Aorta (tissue), 5 donors: ENCODE data around the gene ANXA9. TPM values are rescaled to one million over a fixed set of nuclear protein-coding genes. Genes with fewer than 3 reads are reported as not detected.

Experiments used
- ATAC-seq: fragments of 200-7000 bp; cut with Tn5 transposase; one replicate; pipeline ENCODE4 v1.9.1; 2022; ENCODE audit warnings: moderate library complexity; ENCODE audit not compliant: low FRiP score
- DNase-seq, 2 donors: peaks; one replicate each; pipeline ENCODE4 v3.0.0-alpha.2; 2020
- H3K27ac ChIP-seq, 2 donors: one replicate each; pipeline ENCODE4 v1.5.1; 2013; ENCODE audit warnings: low read length in 2 of 2, mild to moderate bottlenecking in 2 of 2, moderate library complexity in 2 of 2, control low read depth in 1 of 2, inconsistent platforms in 1 of 2, low read depth in 1 of 2
- H3K27me3 ChIP-seq, 2 donors: one replicate each; pipeline ENCODE4 v1.6.1; 2013; ENCODE audit warnings: control low read depth in 1 of 2, low read length in 1 of 2, mild to moderate bottlenecking in 1 of 2, moderate library complexity in 1 of 2; ENCODE audit not compliant: insufficient read depth in 2 of 2, control insufficient read depth in 1 of 2
- H3K36me3 ChIP-seq, 2 donors: one replicate each; pipeline ENCODE4 v1.6.1; 2013; ENCODE audit warnings: control low read depth in 1 of 2, low read length in 1 of 2, mild to moderate bottlenecking in 1 of 2; ENCODE audit not compliant: insufficient read depth in 2 of 2, control insufficient read depth in 1 of 2
- H3K4me1 ChIP-seq, 2 donors: one replicate each; pipeline ENCODE4 v1.6.1; 2013; ENCODE audit warnings: low read length in 2 of 2, control low read depth in 1 of 2, mild to moderate bottlenecking in 1 of 2, moderate library complexity in 1 of 2; ENCODE audit not compliant: insufficient read depth in 2 of 2, control insufficient read depth in 1 of 2
- H3K4me3 ChIP-seq, 2 donors: one replicate each; pipeline ENCODE4 v1.5.1; 2013; ENCODE audit warnings: low read length in 2 of 2, control low read depth in 1 of 2, mild to moderate bottlenecking in 1 of 2
- H3K9me3 ChIP-seq: one replicate; pipeline ENCODE4 v1.6.1; 2013; ENCODE audit warnings: mild to moderate bottlenecking, low read length; ENCODE audit not compliant: control insufficient read depth
- WGBS, 2 donors: extraction: QIAGEN DNeasy Blood & Tissue Kit; methylation state at CpG; one replicate each; pipeline ENCODE4 v1.1.7; 2013; 5-methylcytosine and 5-hydroxymethylcytosine counted together
- intact Hi-C, 2 donors: fragments of 100-400 bp; cut with DNase I; formaldehyde crosslinking; loops; one replicate each; pipeline versions ENCODE4 v1.14.2 to v1.15.0; 2022
- polyA plus RNA-seq, 2 donors: library from polyadenylated mRNA; stranded (reverse); fragments of 200-250 nt; gene quantifications; one replicate each; pipeline ENCODE4 v1.2.3, GENCODE V29; 2013
- total RNA-seq, 2 donors: library from RNA; stranded (reverse); fragmentation: NEBNext Ultra II Directional; extraction: Animal tissue kit (Norgen Biotek cat#: 25700); gene quantifications; one replicate each; pipeline ENCODE4 v1.2.1, GENCODE V29; 2021
- donor health status: healthy with polysubstance abuse.
- donor health status: Bipolar disorder and iron deficiency.
- donor health status: DM: no; HTN: no; CAD: no.
- donor health status: DM: no; HTN: no; CAD: no.
- donor health status: DM: yes; HTN: yes; CAD: no.

ANXA9 gene
- total and polyA plus RNA-seq, 4 donors: 0.15 TPM; not detected in 3

DNA sequence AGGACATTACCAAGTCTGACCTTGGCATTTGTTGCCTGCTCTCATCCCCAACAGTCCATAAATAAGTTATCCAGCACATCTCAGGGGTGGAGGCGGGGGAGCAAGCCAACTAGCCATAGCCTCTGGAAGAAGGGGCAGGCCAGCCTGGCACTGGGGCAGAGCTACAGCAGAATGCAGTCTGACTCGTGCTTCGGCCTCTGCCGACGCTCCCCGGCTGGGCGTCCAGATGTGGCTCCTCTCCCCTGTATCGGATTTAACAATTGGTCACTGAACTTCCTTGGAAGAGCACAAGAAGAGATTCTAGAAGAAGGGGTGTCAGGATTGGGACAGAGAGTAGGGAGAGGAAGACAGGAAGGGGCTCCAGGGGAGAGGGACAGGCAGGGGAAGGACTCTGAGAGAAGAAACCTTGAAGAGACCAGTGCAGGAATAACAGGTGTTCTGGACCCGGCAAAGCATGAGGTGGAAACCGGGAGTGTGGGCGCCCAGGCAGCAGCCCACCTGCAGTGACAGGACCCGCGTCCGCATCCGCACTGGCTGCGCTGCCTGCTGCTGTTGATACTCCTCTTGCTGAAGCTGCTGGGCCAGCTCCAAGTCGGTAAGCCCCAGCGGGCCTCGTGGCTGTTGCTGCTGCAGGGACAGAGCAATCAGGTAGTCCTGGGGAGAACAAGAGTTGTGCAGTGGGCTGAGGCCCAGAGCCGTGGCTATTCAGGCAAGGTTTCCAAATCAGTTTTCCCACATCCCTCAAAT, 15.2 kb downstream of the ANXA9 start:
- intact Hi-C loops: no loop called here
- no peak for ATAC-seq
- peak in 1 of 2 donors; percentile 65 for DNase-seq
- no peaks in the 10 kb centered on the region for H3K4me1 ChIP-seq
- WGBS, 2 donors: 81 to 85% methylated on average over 20 of the region's 20 CpGs
- no peaks in the 10 kb centered on the region for H3K27me3 ChIP-seq
- H3K36me3 ChIP-seq: peaks cover 0 to 7% of the 10 kb centered on the region in 2 donors
- no peaks in the 10 kb centered on the region for H3K9me3 ChIP-seq
- no peak overlapping the region for H3K27ac ChIP-seq
- H3K4me3 ChIP-seq: no peak overlapping the region

GRCh38 chr1:150997949-150998348, 15.9 kb downstream of the ANXA9 start:
- Histone ChIP-seq H3K27ac (no peak overlapping the region), H3K9me3 (no peaks in the 10 kb centered on the region), H3K4me3 (no peak overlapping the region), H3K36me3 (peaks cover 0 to 7% of the 10 kb centered on the region in 2 donors), H3K27me3 (no peaks in the 10 kb centered on the region), H3K4me1 (no peaks in the 10 kb centered on the region)
- DNase-seq: no peak
- intact Hi-C loops: no loop called here
- ATAC-seq: no peak
- 45 to 49% methylated on average over 5 of the region's 5 CpGs for WGBS, 2 donors

DNA sequence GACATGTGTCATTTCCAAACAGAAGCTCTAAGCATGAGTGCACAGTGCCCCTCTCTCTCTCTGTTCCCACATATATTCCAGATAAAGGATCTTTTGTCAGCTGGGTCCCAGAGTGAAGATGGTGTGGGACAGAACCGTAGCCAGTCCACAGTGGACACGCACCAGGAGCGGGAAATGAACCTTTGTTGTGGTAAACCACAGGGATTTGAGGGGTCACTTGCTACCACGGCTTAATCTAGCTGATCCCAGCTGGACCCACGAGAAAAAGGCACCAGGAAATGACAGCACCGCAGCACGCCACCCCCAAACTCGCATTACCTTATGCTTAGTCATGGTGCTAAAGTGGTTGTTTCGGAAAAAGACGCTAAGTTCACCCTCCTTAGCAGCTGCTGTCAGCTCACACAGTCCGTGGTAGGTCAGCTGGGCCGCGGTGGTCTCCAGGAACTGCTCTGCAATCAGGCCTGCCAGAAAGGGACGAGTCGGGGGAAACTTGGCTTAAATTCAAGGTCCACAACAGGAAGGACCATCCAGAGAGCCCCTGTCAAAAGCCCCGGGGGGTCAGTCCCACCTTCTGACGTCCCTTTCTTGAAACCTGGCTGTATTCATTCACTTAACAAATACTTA, 17.1 kb downstream of the ANXA9 start:
- H3K27me3 ChIP-seq: no peaks in the 10 kb centered on the region
- no peaks in the 10 kb centered on the region for H3K4me1 ChIP-seq
- intact Hi-C loops: no loop called here
- ATAC-seq (no peak), DNase-seq (no peak)
- H3K36me3 ChIP-seq: peaks cover 0 to 7% of the 10 kb centered on the region in 2 donors
- H3K9me3 ChIP-seq: no peaks in the 10 kb centered on the region
- no peak overlapping the region for H3K4me3 ChIP-seq
- no peak overlapping the region for H3K27ac ChIP-seq
- WGBS, 2 donors: 83% methylated on average over 17 of the region's 17 CpGs

DNA sequence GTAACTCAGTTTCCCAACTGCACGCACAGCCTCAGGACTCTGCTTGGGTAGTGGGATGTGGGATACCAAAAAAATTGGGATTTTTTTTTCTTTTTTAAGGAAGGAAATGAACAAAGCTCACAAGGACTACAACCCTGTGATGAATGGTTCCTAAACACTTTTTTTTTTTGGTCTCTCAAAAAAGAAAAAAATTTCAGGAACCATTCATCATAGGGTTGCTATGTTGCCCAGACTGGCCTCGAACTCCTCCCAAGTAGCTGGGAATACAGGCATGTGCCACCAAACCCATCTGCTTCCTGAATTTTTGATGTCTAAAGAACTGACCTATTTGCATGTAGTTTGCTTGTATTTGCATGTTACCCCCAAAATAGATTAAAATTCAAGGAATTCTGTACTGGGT, 17.8 kb downstream of the ANXA9 start:
- Histone ChIP-seq H3K27ac (no peak overlapping the region), H3K36me3 (peaks cover 0 to 7% of the 10 kb centered on the region in 2 donors), H3K4me1 (no peaks in the 10 kb centered on the region), H3K27me3 (no peaks in the 10 kb centered on the region), H3K9me3 (no peaks in the 10 kb centered on the region), H3K4me3 (no peak overlapping the region)
- ATAC-seq (no peak), DNase-seq (no peak)
- WGBS, 2 donors: 80 to 83% methylated on average over 2 of the region's 2 CpGs
- intact Hi-C loops: no loop called here

DNA sequence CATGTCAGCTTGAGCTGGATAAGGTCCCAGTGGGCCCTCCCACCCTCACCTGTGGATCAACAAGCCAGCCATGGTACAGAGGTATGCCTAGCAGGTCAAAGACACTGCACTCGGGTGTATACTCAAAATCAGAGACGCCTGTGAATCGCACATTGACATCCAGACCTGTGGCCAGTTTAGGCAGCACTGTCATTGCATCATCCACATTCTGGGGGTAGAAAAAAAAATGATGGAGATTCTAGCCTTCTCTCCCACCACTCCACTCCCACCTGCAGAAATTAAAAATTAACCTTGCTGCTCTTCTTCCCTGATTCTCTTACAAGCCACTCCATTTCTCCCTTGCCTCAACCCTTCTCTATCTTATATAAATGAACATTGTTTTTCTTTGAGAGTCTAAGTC, 18.3 kb downstream of the ANXA9 start:
- Histone ChIP-seq H3K27me3 (no peaks in the 10 kb centered on the region), H3K36me3 (peaks cover 0 to 7% of the 10 kb centered on the region in 2 donors)
- intact Hi-C loops: no loop called here

GRCh38 chr1:151001602-151002001, 19.5 kb downstream of the ANXA9 start:
- H3K27ac ChIP-seq: no peak overlapping the region
- DNase-seq: no peak
- H3K36me3 ChIP-seq: peaks cover 0 to 7% of the 10 kb centered on the region in 2 donors
- no peak overlapping the region for H3K4me3 ChIP-seq
- peaks cover 0 to 2% of the 10 kb centered on the region in 2 donors for H3K4me1 ChIP-seq
- WGBS, 2 donors: 83% methylated on average over 4 of the region's 4 CpGs
- no peaks in the 10 kb centered on the region for H3K9me3 ChIP-seq
- H3K27me3 ChIP-seq: no peaks in the 10 kb centered on the region
- no peak for ATAC-seq
- intact Hi-C loops: loop anchor here in 1 of 2 donors (1.0 kb wide), 1 partner anchor 18 kb away; no protein-coding TSS in a partner anchor

More for the DNA sequence above, 18.3 kb downstream of the ANXA9 start:
- 92 to 95% methylated on average over 3 of the region's 3 CpGs for WGBS, 2 donors
- Histone ChIP-seq H3K4me3 (no peak overlapping the region), H3K9me3 (no peaks in the 10 kb centered on the region), H3K4me1 (no peaks in the 10 kb centered on the region), H3K27ac (no peak overlapping the region)
- no peak for ATAC-seq
- DNase-seq: no peak

GRCh38 chr1:151002051-151002450, 20.0 kb downstream of the ANXA9 start:
- Histone ChIP-seq H3K27ac (no peak overlapping the region), H3K36me3 (peaks cover 0 to 7% of the 10 kb centered on the region in 2 donors), H3K4me1 (peaks cover 0 to 2% of the 10 kb centered on the region in 2 donors), H3K9me3 (no peaks in the 10 kb centered on the region), H3K4me3 (no peak overlapping the region), H3K27me3 (no peaks in the 10 kb centered on the region)
- intact Hi-C loops: loop anchor here in 1 of 2 donors (1.0 kb wide), 1 partner anchor 19 kb away; no protein-coding TSS in a partner anchor
- DNase-seq (no peak), ATAC-seq (no peak)
- 75 to 83% methylated on average over 3 of the region's 3 CpGs for whole genome bisulfite sequencing, 2 donors

DNA sequence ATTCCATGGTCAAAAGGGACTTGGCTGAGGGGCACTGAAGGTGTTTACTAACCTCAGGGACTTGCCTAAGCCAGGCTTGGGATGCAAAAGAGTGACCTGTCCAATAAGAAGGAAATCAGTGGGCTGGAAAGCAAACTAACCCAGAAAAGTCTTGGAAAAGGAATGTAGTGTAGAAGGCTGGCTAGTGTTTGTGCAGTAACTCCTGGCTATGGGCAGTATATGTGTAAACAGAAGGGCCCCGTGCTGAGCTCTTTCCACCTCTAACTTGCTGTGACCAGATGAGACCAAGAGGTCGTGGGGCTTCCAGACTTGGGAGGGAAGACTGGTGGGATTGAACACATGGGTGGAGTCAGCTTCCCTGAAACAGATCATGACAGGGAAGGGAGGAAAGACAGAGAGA, 20.5 kb downstream of the ANXA9 start:
- no peaks in the 10 kb centered on the region for H3K27me3 ChIP-seq
- intact Hi-C loops: loop anchor here in 1 of 2 donors (1.0 kb wide), 1 partner anchor 19 kb away; no protein-coding TSS in a partner anchor
- no peak overlapping the region for H3K27ac ChIP-seq
- ATAC-seq (no peak), DNase-seq (no peak)
- H3K4me1 ChIP-seq: peaks cover 0 to 2% of the 10 kb centered on the region in 2 donors
- H3K4me3 ChIP-seq: no peak overlapping the region
- WGBS, 2 donors: 17 to 29% methylated on average over 2 of the region's 2 CpGs
- H3K9me3 ChIP-seq: no peaks in the 10 kb centered on the region
- H3K36me3 ChIP-seq: peaks cover 0 to 5% of the 10 kb centered on the region in 2 donors

GRCh38 chr1:151003180-151003579, 21.1 kb downstream of the ANXA9 start:
- Histone ChIP-seq H3K27me3 (no peaks in the 10 kb centered on the region), H3K36me3 (no peaks in the 10 kb centered on the region), H3K27ac (no peak overlapping the region), H3K4me3 (no peak overlapping the region), H3K9me3 (no peaks in the 10 kb centered on the region), H3K4me1 (peaks cover 0 to 2% of the 10 kb centered on the region in 2 donors)
- intact Hi-C loops: no loop called here
- ATAC-seq: no peak
- DNase-seq: no peak
